IMR-90 (cell line): ENCODE measurements around the gene TJAP1. TPM values are rescaled to one million over a fixed set of nuclear protein-coding genes. Genes with fewer than 3 reads are reported as not detected.

Experiments used
- ATAC-seq: fragments of 200-7000 bp; cut with Tn5 transposase; 2 replicates; pipeline ENCODE4 v1.9.1; 2020; ENCODE audit warnings: low read depth, mild to moderate bottlenecking, moderate library complexity
- BruUV-seq: library from RNA; stranded (reverse); fragments of 400-500 nt; replicated peaks from 2 replicates; lab custom pipeline; 2021; lab: Mats Ljungman, UMichigan
- CTCF ChIA-PET: fragments of 300-600 bp; formaldehyde crosslinking; extraction: SDS; loops from one replicate; lab custom pipeline; 2021; ENCODE audit warnings: antibody characterized with exemption; lab: Yijun Ruan, JAX
- POLR2A ChIA-PET: fragments of 300-600 bp; sonication (Branson Sonifier 250); formaldehyde crosslinking; loops from one replicate; lab custom pipeline; 2022; ENCODE audit warnings: antibody characterized with exemption; ENCODE audit not compliant: unreplicated experiment; lab: Charles Lee
- DNase-seq: peaks from one replicate; pipeline ENCODE4 v3.0.0; 2013
- H2AFZ ChIP-seq: replicated peaks from 2 replicates; pipeline ENCODE3; 2013; ENCODE audit warnings: low read length, mild to moderate bottlenecking; ENCODE audit not compliant: poor library complexity
- H2AK5ac ChIP-seq: 2 replicates; pipeline ENCODE4 v1.6.1; 2013; ENCODE audit warnings: low read depth, low read length, inconsistent platforms
- H2AK9ac ChIP-seq: replicated peaks from 2 replicates; pipeline ENCODE3; 2013; ENCODE audit warnings: mild to moderate bottlenecking, low read depth, low read length, moderate library complexity; ENCODE audit not compliant: poor library complexity
- H2BK120ac ChIP-seq: 2 replicates; pipeline ENCODE4 v1.6.1; 2013; ENCODE audit warnings: low read depth, low read length, inconsistent platforms
- H2BK15ac ChIP-seq: 3 replicates; pipeline ENCODE4 v1.6.1; 2013; ENCODE audit warnings: low read depth, low read length, inconsistent platforms
- H2BK20ac ChIP-seq: 2 replicates; pipeline ENCODE4 v1.6.1; 2013; ENCODE audit warnings: low read depth, mild to moderate bottlenecking, inconsistent platforms, low read length, moderate library complexity
- H2BK5ac ChIP-seq: 2 replicates; pipeline ENCODE4 v1.6.1; 2013; ENCODE audit warnings: mild to moderate bottlenecking, low read depth, low read length, inconsistent platforms; ENCODE audit not compliant: poor library complexity, severe bottlenecking
- H3K14ac ChIP-seq: replicated peaks from 2 replicates; pipeline ENCODE4 v1.6.1; 2013; ENCODE audit warnings: low read depth, low read length, inconsistent platforms
- H3K18ac ChIP-seq: 2 replicates; pipeline ENCODE4 v1.6.1; 2013; ENCODE audit warnings: low read depth, low read length, control low read depth
- H3K23ac ChIP-seq: 2 replicates; pipeline ENCODE4 v1.6.1; 2013; ENCODE audit warnings: low read depth, low read length, inconsistent platforms
- H3K27ac ChIP-seq: 2 replicates; pipeline ENCODE4 v1.5.1; 2013; ENCODE audit warnings: mild to moderate bottlenecking, control low read depth, low read length; ENCODE audit not compliant: insufficient read depth
- H3K27me3 ChIP-seq: 2 replicates; pipeline ENCODE4 v1.6.1; 2013; ENCODE audit warnings: low read length; ENCODE audit not compliant: control insufficient read depth, insufficient read depth
- H3K36me3 ChIP-seq: 2 replicates; pipeline ENCODE4 v1.6.1; 2013; ENCODE audit warnings: low read length, mixed read lengths; ENCODE audit not compliant: control insufficient read depth, insufficient read depth
- H3K4ac ChIP-seq: 2 replicates; pipeline ENCODE4 v1.6.1; 2013; ENCODE audit warnings: low read depth, low read length, inconsistent platforms
- H3K4me1 ChIP-seq: 2 replicates; pipeline ENCODE4 v1.6.1; 2013; ENCODE audit warnings: low read length, mixed read lengths; ENCODE audit not compliant: control insufficient read depth, insufficient read depth
- H3K4me2 ChIP-seq: 2 replicates; pipeline ENCODE4 v1.6.1; 2013; ENCODE audit warnings: low read depth, mild to moderate bottlenecking, control low read depth, low read length, moderate library complexity
- H3K4me3 ChIP-seq: 2 replicates; pipeline ENCODE4 v1.5.1; 2013; ENCODE audit warnings: low read depth, mild to moderate bottlenecking, control low read depth, low read length, moderate library complexity; ENCODE audit not compliant: insufficient read depth
- H3K56ac ChIP-seq: 2 replicates; pipeline ENCODE4 v1.6.1; 2013; ENCODE audit warnings: low read length, inconsistent platforms; ENCODE audit not compliant: insufficient read depth; ENCODE audit errors: extremely low read depth
- H3K79me1 ChIP-seq, 2 experiments: 2 replicates each; pipeline ENCODE4 v1.6.1; 2013; ENCODE audit warnings: low read length in 2 of 2, inconsistent platforms in 1 of 2, low read depth in 1 of 2
- H3K9ac ChIP-seq: 2 replicates; pipeline ENCODE4 v1.6.1; 2013; ENCODE audit warnings: low read depth, low read length, control low read depth
- H3K9me1 ChIP-seq: 2 replicates; pipeline ENCODE4 v1.6.1; 2013; ENCODE audit warnings: low read length, inconsistent platforms; ENCODE audit not compliant: insufficient read depth
- H3K9me3 ChIP-seq: 2 replicates; pipeline ENCODE4 v1.6.1; 2013; ENCODE audit warnings: low read length; ENCODE audit not compliant: control insufficient read depth, insufficient read depth
- H4K20me1 ChIP-seq: 2 replicates; pipeline ENCODE4 v1.6.1; 2013; ENCODE audit warnings: low read length, inconsistent platforms; ENCODE audit not compliant: insufficient read depth
- H4K5ac ChIP-seq: 2 replicates; pipeline ENCODE4 v1.6.1; 2013; ENCODE audit warnings: mild to moderate bottlenecking, low read depth, low read length, control low read depth
- H4K8ac ChIP-seq, 2 experiments: 2 replicates each; pipeline ENCODE4 v1.6.1; 2013; ENCODE audit warnings: low read depth in 2 of 2, low read length in 2 of 2, control low read depth in 1 of 2, inconsistent platforms in 1 of 2
- H4K91ac ChIP-seq: 2 replicates; pipeline ENCODE4 v1.6.1; 2013; ENCODE audit warnings: low read depth, low read length, inconsistent platforms; ENCODE audit not compliant: insufficient read depth
- RAD21 ChIP-seq: IDR thresholded peaks from 2 replicates; pipeline ENCODE4 v1.6.1; 2012; ENCODE audit warnings: low read length, improper control_type of control experiment
- RCOR1 ChIP-seq: IDR thresholded peaks from 2 replicates; pipeline ENCODE4 v1.6.1; 2012; ENCODE audit warnings: mild to moderate bottlenecking, low read length, improper control_type of control experiment; ENCODE audit not compliant: insufficient replicate concordance
- RFX5 ChIP-seq: IDR thresholded peaks from 2 replicates; pipeline ENCODE4 v1.8.0; 2012; ENCODE audit warnings: low read depth, mild to moderate bottlenecking, low read length, moderate library complexity
- WGBS, 2 experiments: methylation state at CpG; one replicate each; pipeline versions ENCODE4 v1.1.5 to v1.1.7; 2013; ENCODE audit warnings: missing lambda C conversion rate in 2 of 2; ENCODE audit not compliant: insufficient read length in 1 of 2; ENCODE audit errors: extremely low coverage in 2 of 2; 5-methylcytosine and 5-hydroxymethylcytosine counted together
- dilution Hi-C: fragments of 300-500 bp; cut with HindIII; formaldehyde crosslinking; loops from one replicate; pipeline ENCODE4 v1.14.3; 2018; ENCODE audit warnings: low sequenced_read_pairs; ENCODE audit not compliant: unreplicated experiment
- in situ Hi-C: fragments of 300-500 bp; cut with MboI; formaldehyde crosslinking; loops from 3 replicates; pipeline ENCODE4 v1.14.3; 2019; ENCODE audit warnings: low sequenced_read_pairs, inconsistent platforms, mixed read lengths
- intact Hi-C: fragments of 100-400 bp; cut with micrococcal nuclease; formaldehyde crosslinking; loops from 2 replicates; pipeline ENCODE4 v1.10.0; 2022
- polyA plus RNA-seq, 3 experiments: library from polyadenylated mRNA; depleted of rRNA; stranded (reverse); fragments of >200 nt; gene quantifications; 2 replicates each; pipeline ENCODE4 v1.2.3, GENCODE V29; 2012; ENCODE audit warnings: low replicate concordance in 1 of 3
- total RNA-seq: library from RNA; depleted of rRNA; stranded (reverse); fragments of >200 nt; gene quantifications from 2 replicates; pipeline ENCODE4 v1.2.3, GENCODE V29; 2012
- TF ChIP-seq, protein P1 (sequence below): fragments of 150-350 bp; IDR thresholded peaks from 2 replicates; pipeline ENCODE4 v1.6.1; 2017; ENCODE audit warnings: mild to moderate bottlenecking, antibody characterized with exemption, low read length, low read depth

The TJAP1 gene
- total and polyA plus RNA-seq, 2 of the 4 experiments (the other 2 are of a cell fraction) = 12.2 to 34.2 TPM

- Histone ChIP-seq H3K4me1 (no peaks in the 10 kb centered on the region), H2BK15ac (no peak overlapping the region), H2AK9ac (no peak overlapping the region), H3K4me3 (no peak overlapping the region), H2BK5ac (no peak overlapping the region), H2BK20ac (no peak overlapping the region), H4K8ac (no peak overlapping the region), H4K5ac (no peak overlapping the region), H3K36me3 (no peaks in the 10 kb centered on the region), H3K9me3 (no peaks in the 10 kb centered on the region), H3K56ac (no peak overlapping the region), H3K27ac (no peak overlapping the region), H3K79me1 (no peaks in the 10 kb centered on the region), H2AK5ac (no peak overlapping the region), H3K23ac (no peak overlapping the region), H2BK120ac (no peak overlapping the region), H3K18ac (no peak overlapping the region), H3K9me1 (no peaks in the 10 kb centered on the region), H3K4me2 (no peak overlapping the region), H4K20me1 (no peaks in the 10 kb centered on the region), H3K4ac (no peak overlapping the region), H3K9ac (no peak overlapping the region), H3K27me3 (peaks cover 21% of the 10 kb centered on the region), H4K91ac (no peak overlapping the region), H3K14ac (no peak overlapping the region), H2AFZ (no peak overlapping the region)
- DNase-seq (no peak), ATAC-seq (no peak)
- POLR2A ChIA-PET = interaction anchor here (0.6 kb wide), 1 partner anchor 12 kb away, joined by 4 read pairs; no protein-coding TSS in a partner anchor
- CTCF ChIA-PET = no interaction called here
- TF ChIP-seq, protein P1, sequence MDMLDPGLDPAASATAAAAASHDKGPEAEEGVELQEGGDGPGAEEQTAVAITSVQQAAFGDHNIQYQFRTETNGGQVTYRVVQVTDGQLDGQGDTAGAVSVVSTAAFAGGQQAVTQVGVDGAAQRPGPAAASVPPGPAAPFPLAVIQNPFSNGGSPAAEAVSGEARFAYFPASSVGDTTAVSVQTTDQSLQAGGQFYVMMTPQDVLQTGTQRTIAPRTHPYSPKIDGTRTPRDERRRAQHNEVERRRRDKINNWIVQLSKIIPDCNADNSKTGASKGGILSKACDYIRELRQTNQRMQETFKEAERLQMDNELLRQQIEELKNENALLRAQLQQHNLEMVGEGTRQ = no peak
- TF ChIP-seq RCOR1 = no peak
- TF ChIP-seq RAD21 = no peak
- TF ChIP-seq RFX5 = no peak
- WGBS, 2 experiments = 100% methylated on average over 1 of the region's 7 CpGs; no CpG with 5 or more reads in 1 of the 2 experiments
- in situ Hi-C loops (no loop called here), intact Hi-C loops (no loop called here), dilution Hi-C loops (no loop called here)
- BruUV-seq = no TSS peak
These were observed 7.4 kb upstream of the TJAP1 start for GRCh38 chr6:43469947-43470346.
